ENCODE results near the gene AHCYL1. TPM values are rescaled to one million over a fixed set of nuclear protein-coding genes. Genes with fewer than 3 reads are reported as not detected.

Gene AHCYL1
- total and polyA plus RNA-seq, 2 donors from 2014 or later, result 103 to 125 TPM

DNA sequence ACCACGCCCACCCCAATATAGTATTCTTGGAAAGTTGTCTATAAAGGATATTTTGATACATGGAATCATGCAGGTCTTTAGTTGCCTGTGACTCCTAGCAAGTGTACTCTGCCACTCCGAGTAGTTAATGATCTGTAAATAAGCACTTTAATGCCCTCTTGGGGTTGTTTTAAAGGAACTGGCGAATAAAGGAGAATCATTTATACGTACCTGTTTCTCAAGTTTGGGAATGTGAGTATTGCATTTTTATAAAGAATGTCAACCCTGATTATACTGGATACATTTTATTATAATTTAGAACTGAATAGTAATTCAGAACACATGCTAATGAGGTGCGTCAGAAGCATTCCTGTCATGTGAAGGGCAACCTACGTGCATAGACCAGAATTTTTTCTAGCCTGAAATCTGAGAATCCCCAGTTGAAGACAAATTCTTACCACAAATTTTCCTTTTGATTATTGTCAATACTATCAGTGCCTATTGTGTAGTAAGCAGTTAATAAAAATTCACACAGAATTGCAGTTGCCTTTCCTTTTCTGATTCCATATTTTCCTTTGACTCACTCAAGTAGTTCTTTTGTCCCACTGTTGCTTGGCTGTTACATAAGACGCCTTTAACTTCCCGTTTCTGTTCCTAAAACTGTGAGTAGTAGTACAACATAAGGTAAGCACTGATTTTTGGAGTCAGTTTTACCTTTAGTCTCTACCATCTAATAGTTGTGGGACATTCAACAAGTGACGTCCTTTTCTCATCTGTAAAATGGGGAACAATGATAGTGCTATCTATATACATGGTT is 5.1 kb downstream of the AHCYL1 start:
- peak overlapping the region in 2 of 3 donors; percentile 1 to 30 for H3K4me3 ChIP-seq (ENCODE audit: low read length in 3 of 3)
- FAIRE-seq, result no peak
- intact Hi-C loops (cut with DNase I), result no loop called here
- TF ChIP-seq, protein P1, sequence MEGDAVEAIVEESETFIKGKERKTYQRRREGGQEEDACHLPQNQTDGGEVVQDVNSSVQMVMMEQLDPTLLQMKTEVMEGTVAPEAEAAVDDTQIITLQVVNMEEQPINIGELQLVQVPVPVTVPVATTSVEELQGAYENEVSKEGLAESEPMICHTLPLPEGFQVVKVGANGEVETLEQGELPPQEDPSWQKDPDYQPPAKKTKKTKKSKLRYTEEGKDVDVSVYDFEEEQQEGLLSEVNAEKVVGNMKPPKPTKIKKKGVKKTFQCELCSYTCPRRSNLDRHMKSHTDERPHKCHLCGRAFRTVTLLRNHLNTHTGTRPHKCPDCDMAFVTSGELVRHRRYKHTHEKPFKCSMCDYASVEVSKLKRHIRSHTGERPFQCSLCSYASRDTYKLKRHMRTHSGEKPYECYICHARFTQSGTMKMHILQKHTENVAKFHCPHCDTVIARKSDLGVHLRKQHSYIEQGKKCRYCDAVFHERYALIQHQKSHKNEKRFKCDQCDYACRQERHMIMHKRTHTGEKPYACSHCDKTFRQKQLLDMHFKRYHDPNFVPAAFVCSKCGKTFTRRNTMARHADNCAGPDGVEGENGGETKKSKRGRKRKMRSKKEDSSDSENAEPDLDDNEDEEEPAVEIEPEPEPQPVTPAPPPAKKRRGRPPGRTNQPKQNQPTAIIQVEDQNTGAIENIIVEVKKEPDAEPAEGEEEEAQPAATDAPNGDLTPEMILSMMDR (IDR thresholded peaks at IDR 0.05; ENCODE audit: borderline replicate concordance, extremely low read depth, insufficient read depth), result no peak
- DNase-seq, result peak in 2 of 5 donors; percentile 35 to 42
- H3K27me3 ChIP-seq (ENCODE audit: control insufficient read depth, insufficient read depth, low read length), result no peaks in the 10 kb centered on the region
- H3K9ac ChIP-seq (ENCODE audit: low read length in 3 of 3), result peak overlapping the region in 1 of 3 donors; percentile 24
- H3K27ac ChIP-seq (ENCODE audit: low read depth in 2 of 2, low read length in 2 of 2), result peak overlapping the region; percentile 61 to 64
- peaks cover 5 to 46% (median 32%) of the 10 kb centered on the region in 3 donors for H3K4me1 ChIP-seq (ENCODE audit: control insufficient read depth in 2 of 3, insufficient read depth in 2 of 3, low read depth in 1 of 3, low read length in 3 of 3)
- peaks cover 0 to 4% (median 2%) of the 10 kb centered on the region in 3 donors for H3K36me3 ChIP-seq (ENCODE audit: control insufficient read depth in 2 of 3, insufficient read depth in 3 of 3, low read length in 3 of 3)
- no peaks in the 10 kb centered on the region for H3K9me3 ChIP-seq (ENCODE audit: control insufficient read depth in 2 of 3, insufficient read depth in 1 of 3, low read length in 3 of 3)

DNA sequence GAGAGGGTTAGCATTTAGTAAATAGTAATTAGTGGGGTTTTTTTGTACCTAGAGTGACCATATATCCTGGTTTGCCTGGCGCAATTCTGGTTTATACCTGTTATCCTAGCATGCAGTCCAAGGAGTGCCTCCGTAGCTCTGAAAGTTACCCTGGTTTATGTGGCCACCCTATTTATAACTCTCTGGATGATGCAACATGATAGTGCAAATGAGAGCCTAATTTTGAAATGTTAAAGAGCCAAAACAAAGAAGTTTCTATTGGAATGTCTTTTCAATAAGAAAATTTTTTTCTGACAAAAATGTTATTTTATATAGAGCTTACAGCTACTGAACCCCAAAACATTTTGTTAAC is 5.7 kb downstream of the AHCYL1 start:
- Histone ChIP-seq H3K27ac (ENCODE audit: low read depth in 2 of 2, low read length in 2 of 2) (peak overlapping the region; percentile 61 to 64), H3K4me1 (ENCODE audit: control insufficient read depth in 2 of 3, insufficient read depth in 2 of 3, low read depth in 1 of 3, low read length in 3 of 3) (peaks cover 5 to 50% (median 33%) of the 10 kb centered on the region in 3 donors), H3K4me3 (ENCODE audit: low read length in 3 of 3) (peak overlapping the region in 2 of 3 donors; percentile 1 to 30), H3K36me3 (ENCODE audit: control insufficient read depth in 2 of 3, insufficient read depth in 3 of 3, low read length in 3 of 3) (peaks cover 0 to 4% (median 3%) of the 10 kb centered on the region in 3 donors), H3K9me3 (ENCODE audit: control insufficient read depth in 2 of 3, insufficient read depth in 1 of 3, low read length in 3 of 3) (no peaks in the 10 kb centered on the region), H3K27me3 (ENCODE audit: control insufficient read depth, insufficient read depth, low read length) (no peaks in the 10 kb centered on the region), H3K9ac (ENCODE audit: low read length in 3 of 3) (peak overlapping the region in 1 of 3 donors; percentile 24)
- DNase-seq (no peak), FAIRE-seq (no peak)
- TF ChIP-seq, protein P1 (IDR thresholded peaks at IDR 0.05; ENCODE audit: borderline replicate concordance, extremely low read depth, insufficient read depth), result no peak
- intact Hi-C loops (cut with DNase I), result no loop called here

GRCh38 chr1:109991400-109991925 is 6.9 kb downstream of the AHCYL1 start:
- Histone ChIP-seq H3K27ac (ENCODE audit: low read depth in 2 of 2, low read length in 2 of 2) (no peak overlapping the region), H3K9me3 (ENCODE audit: control insufficient read depth in 2 of 3, insufficient read depth in 1 of 3, low read length in 3 of 3) (no peaks in the 10 kb centered on the region), H3K36me3 (ENCODE audit: control insufficient read depth in 2 of 3, insufficient read depth in 3 of 3, low read length in 3 of 3) (peaks cover 0 to 4% (median 4%) of the 10 kb centered on the region in 3 donors), H3K4me1 (ENCODE audit: control insufficient read depth in 2 of 3, insufficient read depth in 2 of 3, low read depth in 1 of 3, low read length in 3 of 3) (peaks cover 2 to 46% (median 25%) of the 10 kb centered on the region in 3 donors), H3K9ac (ENCODE audit: low read length in 3 of 3) (no peak overlapping the region), H3K27me3 (ENCODE audit: control insufficient read depth, insufficient read depth, low read length) (no peaks in the 10 kb centered on the region), H3K4me3 (ENCODE audit: low read length in 3 of 3) (no peak overlapping the region)
- FAIRE-seq (no peak), DNase-seq (no peak)
- TF ChIP-seq, protein P1 (IDR thresholded peaks at IDR 0.05; ENCODE audit: borderline replicate concordance, extremely low read depth, insufficient read depth), result no peak
- intact Hi-C loops (cut with DNase I), result no loop called here

All from kidney (tissue), 14 donors.